ENCODE results near the gene SLC16A11. TPM values are rescaled to one million over a fixed set of nuclear protein-coding genes. Genes with fewer than 3 reads are reported as not detected.

SLC16A11 gene
- total RNA-seq, 4 donors from 2014 or later: 1.2 to 2.2 TPM; not detected in 2

DNA sequence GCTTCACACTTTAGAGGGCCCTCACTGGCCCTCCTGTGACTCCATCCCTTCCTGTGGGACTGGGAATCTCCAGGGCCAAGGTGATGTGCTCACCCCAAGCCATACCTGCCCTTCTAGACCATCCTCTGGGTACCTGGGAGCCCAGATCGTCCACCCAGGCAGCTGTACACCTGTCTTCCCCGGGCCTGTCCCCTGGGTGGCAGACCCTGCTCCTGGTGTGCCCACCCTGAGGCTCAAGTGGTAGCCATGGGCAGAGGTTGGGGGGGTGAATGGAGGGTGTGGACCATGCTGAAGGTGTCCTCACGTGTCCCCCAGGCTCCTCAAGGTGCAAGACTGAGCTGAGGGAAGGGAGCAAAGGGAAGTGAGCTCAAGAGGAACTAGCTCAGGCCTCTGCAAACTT lies 26.8 kb upstream of the SLC16A11 start:
- Histone ChIP-seq H3K4me1 (no peaks in the 10 kb centered on the region), H3K9me3 (peaks cover 0 to 8% of the 10 kb centered on the region in 2 donors), H3K27ac (no peak overlapping the region), H3K4me3 (no peak overlapping the region), H3K36me3 (no peaks in the 10 kb centered on the region), H3K27me3 (no peaks in the 10 kb centered on the region)
- no peak for TF ChIP-seq CTCF (IDR thresholded peaks at IDR 0.05)
- no peak for TF ChIP-seq POLR2AphosphoS5 (IDR thresholded peaks at IDR 0.05)
- TF ChIP-seq POLR2A (IDR thresholded peaks at IDR 0.05): no peak
- TF ChIP-seq EP300 (IDR thresholded peaks at IDR 0.05; ENCODE audit: low read depth): no peak
- no peak for DNase-seq
- in situ Hi-C loops (cut with MboI; ENCODE audit: low pct_ligation_motif_present in 1 of 4, low pct_unique_long_range_greater_than_20kb in 1 of 4, low sequenced_read_pairs in 3 of 4): no loop called here
- WGBS, 2 donors (ENCODE audit: low coverage in 1 of 2): 77% methylated on average over 3 of the region's 3 CpGs; no CpG with 5 or more reads in 1 of the 2 donors
- intact Hi-C loops (cut with DNase I; ENCODE audit: low total_unique reads): no loop called here

DNA sequence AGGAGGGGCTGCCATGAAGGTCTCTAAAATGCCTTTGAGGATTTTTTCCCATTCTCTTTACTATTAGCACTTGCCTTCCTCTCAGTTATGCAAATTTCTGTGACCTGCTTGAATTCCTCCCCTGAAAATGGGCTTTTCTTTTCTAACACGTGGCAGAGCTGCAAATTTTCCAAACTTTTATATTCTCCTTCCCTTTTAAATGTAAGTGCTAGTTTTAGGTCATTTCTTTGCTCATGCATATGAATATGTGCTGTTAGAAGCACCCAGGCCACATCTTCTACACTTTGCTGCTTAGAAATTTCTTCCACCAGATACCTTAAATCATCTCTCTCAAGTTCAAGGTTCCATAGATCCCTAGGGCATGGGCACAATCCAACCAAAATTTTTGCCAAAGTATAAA lies 24.4 kb upstream of the SLC16A11 start:
- 23 to 50% methylated on average over 1 of the region's 1 CpG for WGBS, 2 donors (ENCODE audit: low coverage in 1 of 2)
- TF ChIP-seq CTCF (IDR thresholded peaks at IDR 0.05) (no peak), EP300 (IDR thresholded peaks at IDR 0.05; ENCODE audit: low read depth) (no peak), POLR2AphosphoS5 (IDR thresholded peaks at IDR 0.05) (no peak), POLR2A (IDR thresholded peaks at IDR 0.05) (no peak)
- H3K9me3 ChIP-seq: peaks cover 0 to 8% of the 10 kb centered on the region in 2 donors
- no peaks in the 10 kb centered on the region for H3K36me3 ChIP-seq
- no peaks in the 10 kb centered on the region for H3K4me1 ChIP-seq
- H3K4me3 ChIP-seq: no peak overlapping the region
- in situ Hi-C loops (cut with MboI; ENCODE audit: low pct_ligation_motif_present in 1 of 4, low pct_unique_long_range_greater_than_20kb in 1 of 4, low sequenced_read_pairs in 3 of 4): no loop called here
- H3K27ac ChIP-seq: no peak overlapping the region
- intact Hi-C loops (cut with DNase I; ENCODE audit: low total_unique reads): no loop called here
- DNase-seq: no peak
- no peaks in the 10 kb centered on the region for H3K27me3 ChIP-seq

DNA sequence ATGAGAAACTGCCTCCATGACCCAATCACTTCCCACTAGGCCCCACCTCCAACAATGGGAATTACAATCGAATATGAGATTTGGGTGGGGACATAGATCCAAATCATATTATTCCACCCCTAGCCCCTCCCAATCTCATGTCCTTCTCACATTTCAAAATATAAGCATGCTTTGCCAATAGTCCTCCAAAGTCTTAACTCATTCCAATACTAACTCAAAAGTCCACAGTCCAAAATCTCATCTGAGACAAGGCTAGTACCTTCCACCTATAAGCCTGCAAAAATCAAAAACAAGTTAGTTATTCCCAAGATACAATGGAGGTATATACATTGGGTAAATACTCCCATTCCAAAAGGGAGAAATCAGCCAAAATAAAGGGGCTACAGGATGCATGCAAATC lies 23.3 kb upstream of the SLC16A11 start:
- no peak overlapping the region for H3K27ac ChIP-seq
- WGBS, 2 donors (ENCODE audit: low coverage in 1 of 2): 83 to 100% methylated on average over 1 of the region's 1 CpG
- H3K27me3 ChIP-seq: no peaks in the 10 kb centered on the region
- in situ Hi-C loops (cut with MboI; ENCODE audit: low pct_ligation_motif_present in 1 of 4, low pct_unique_long_range_greater_than_20kb in 1 of 4, low sequenced_read_pairs in 3 of 4) (no loop called here), intact Hi-C loops (cut with DNase I; ENCODE audit: low total_unique reads) (no loop called here)
- peaks cover 0 to 8% of the 10 kb centered on the region in 2 donors for H3K9me3 ChIP-seq
- TF ChIP-seq POLR2A (IDR thresholded peaks at IDR 0.05) (no peak), CTCF (IDR thresholded peaks at IDR 0.05) (no peak), POLR2AphosphoS5 (IDR thresholded peaks at IDR 0.05) (no peak), EP300 (IDR thresholded peaks at IDR 0.05; ENCODE audit: low read depth) (no peak)
- H3K36me3 ChIP-seq: no peaks in the 10 kb centered on the region
- DNase-seq: no peak
- no peak overlapping the region for H3K4me3 ChIP-seq
- no peaks in the 10 kb centered on the region for H3K4me1 ChIP-seq

DNA sequence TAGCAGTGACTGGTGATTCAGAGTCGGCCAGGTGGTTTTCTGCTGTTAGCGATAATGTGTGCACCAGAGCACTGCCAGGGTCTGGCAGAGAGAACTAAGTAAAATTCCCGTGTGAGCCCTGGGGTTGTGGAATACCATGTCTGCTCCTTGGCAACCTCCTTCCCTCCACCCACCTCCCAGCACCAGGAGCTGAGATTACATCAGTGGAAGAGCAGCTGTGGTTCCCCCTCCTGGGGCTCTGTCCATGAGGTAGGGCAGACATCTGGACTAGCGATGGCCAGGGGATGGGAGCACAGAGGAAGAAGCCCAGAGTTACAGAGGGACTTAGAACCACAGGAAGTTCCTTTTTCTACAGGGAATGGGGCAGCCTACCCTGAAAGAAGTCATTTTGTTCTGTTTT lies 20.4 kb upstream of the SLC16A11 start:
- Histone ChIP-seq H3K4me3 (no peak overlapping the region), H3K9me3 (peaks cover 0 to 8% of the 10 kb centered on the region in 2 donors), H3K27me3 (peaks cover 6% of the 10 kb centered on the region), H3K27ac (no peak overlapping the region), H3K4me1 (no peaks in the 10 kb centered on the region), H3K36me3 (no peaks in the 10 kb centered on the region)
- in situ Hi-C loops (cut with MboI; ENCODE audit: low pct_ligation_motif_present in 1 of 4, low pct_unique_long_range_greater_than_20kb in 1 of 4, low sequenced_read_pairs in 3 of 4): no loop called here
- WGBS, 2 donors (ENCODE audit: low coverage in 1 of 2): 63% methylated on average over 4 of the region's 4 CpGs; no CpG with 5 or more reads in 1 of the 2 donors
- TF ChIP-seq CTCF (IDR thresholded peaks at IDR 0.05): no peak
- TF ChIP-seq EP300 (IDR thresholded peaks at IDR 0.05; ENCODE audit: low read depth): no peak
- no peak for TF ChIP-seq POLR2A (IDR thresholded peaks at IDR 0.05)
- no peak for TF ChIP-seq POLR2AphosphoS5 (IDR thresholded peaks at IDR 0.05)
- DNase-seq: no peak
- intact Hi-C loops (cut with DNase I; ENCODE audit: low total_unique reads): no loop called here
